Non-pigmented ciliary epithelial cell (primary cell): ENCODE data around the gene P2RX2.

Source experiments
- DNase-seq: peaks from one replicate; pipeline ENCODE4 v3.0.0-alpha.2; 2010; ENCODE audit warnings: low read depth

P2RX2 gene

GRCh38 chr12:132618683-132619043 lies at the start of gene P2RX2:
Gene P2RX2, plus strand, starts transcription at chr12:132618776. Its CDS starts 41 bp downstream, at chr12:132618817.
- no peak for DNase-seq

DNA sequence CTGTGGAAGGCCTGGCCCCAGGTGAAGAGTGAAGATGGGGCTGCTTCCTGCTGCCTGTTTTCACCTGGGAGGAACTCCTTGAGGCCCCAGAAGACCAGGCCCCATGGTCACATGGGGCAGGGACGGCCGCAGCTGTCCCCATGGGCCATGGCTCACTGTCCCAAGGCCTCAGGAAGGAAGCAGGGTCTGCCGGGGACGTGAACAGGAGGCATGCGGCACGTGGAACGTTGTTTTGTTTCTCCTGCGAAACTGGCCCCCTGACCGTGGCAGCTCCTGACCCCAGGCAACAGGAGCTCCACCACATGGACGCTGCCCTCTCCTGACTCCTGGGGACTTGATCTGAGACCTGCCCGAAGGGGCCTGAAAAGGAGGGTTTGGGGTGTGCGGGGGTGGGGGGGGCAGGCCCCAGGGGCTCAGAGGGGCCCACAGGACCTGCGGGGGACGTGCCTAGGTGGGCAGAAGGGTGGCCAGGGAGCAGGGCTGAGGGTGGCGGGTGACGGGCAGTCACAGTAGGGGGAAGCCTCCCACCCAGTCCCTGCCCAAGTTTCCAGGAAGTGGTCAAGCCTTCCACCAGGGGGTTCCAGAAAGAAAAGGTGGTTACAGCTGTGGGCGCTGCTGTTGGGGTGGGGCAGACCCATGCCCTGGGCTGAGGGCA lies 49.6 kb upstream of the P2RX2 start:
- no peak for DNase-seq

DNA sequence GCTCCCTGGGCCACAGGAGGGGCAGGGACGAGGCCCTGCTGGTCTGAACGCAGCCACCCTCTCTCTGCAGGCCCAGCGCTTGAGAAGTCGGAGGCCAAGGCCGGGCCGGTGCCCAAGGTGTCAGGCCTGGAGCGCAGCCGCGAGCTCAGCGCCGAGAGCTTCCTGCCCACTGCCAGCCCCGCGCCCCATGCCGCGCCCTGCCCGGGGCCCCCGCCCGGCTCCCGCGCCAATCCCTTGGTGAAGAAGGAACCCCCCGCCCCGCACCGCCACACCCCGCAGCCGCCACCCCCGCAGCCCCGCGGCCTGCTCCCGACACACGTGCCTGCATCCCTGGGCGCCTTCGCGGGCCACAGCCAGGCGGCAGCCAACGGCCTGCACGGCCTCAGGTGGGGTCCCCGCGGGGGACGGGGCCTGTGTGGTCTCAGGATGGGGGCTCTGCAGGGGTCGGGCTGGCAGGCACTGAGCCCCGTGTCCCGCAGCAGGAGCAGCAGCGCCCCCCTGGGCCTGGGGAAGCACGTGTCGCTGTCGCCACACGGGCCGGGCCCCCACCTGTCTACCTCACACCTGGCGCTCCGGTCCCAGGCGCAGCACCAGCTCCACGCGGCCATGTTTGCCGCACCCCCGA lies 48.6 kb upstream of the P2RX2 start:
- no peak for DNase-seq

DNA sequence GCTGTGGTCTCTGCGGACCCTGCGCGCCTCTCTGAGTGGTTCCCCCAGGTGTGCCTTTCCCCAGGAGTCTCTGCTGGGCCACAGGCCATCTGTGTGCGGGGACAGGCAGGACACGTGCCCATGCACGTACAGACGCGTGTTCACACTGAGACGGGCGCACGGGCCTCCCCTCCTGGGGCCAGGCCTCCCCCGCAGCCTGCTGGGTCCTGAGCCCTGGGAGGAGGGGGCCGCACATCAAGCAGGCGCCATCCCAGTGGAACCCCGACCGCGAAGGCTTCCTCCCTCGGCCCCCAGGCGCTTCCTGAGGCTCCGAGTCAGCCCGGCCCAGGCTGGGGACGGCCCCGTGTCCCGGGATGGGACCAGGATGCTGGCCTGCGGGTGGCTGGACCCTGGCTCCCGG lies 47.9 kb upstream of the P2RX2 start:
- no peak for DNase-seq

DNA sequence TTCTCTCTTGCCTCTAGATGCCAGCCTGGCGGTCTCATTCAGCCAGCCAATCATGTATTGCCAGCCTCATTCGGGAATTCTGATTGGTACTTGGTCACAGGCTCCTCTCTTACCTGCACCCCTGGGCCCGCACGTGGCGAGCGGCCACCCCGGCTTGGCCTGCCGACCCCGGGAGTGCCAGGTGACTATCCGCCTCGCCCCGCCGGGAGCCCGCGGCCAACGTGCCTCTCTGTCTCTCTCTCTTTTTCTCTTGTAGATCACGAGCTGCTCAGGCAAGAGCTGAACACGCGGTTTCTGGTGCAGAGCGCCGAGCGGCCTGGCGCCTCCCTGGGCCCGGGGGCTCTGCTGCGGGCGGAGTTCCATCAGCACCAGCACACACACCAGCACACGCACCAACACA lies 47.5 kb upstream of the P2RX2 start:
- DNase-seq: no peak

DNA sequence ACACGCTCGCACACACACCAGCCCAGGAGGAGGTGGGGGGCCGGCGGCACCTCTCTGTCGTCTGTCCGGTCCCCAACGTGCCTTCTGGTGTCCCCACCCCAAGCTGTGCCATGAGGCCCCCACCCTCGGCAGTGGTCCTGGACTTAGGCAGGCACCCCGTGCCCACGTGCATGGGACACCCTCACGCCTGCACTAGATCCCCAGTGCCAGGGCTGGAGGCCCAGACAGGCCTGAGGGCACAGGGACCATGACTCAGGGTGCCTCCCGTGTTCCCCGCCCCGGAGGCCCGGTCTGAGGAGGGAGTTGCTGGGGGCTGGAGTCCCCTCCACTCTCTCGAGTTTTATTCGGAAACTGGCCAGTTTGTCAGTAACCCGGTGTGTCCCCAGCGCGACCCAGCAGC lies 47.0 kb upstream of the P2RX2 start:
- DNase-seq: no peak

- DNase-seq: no peak
These were observed 46.5 kb upstream of the P2RX2 start for GRCh38 chr12:132572106-132572505.

DNA sequence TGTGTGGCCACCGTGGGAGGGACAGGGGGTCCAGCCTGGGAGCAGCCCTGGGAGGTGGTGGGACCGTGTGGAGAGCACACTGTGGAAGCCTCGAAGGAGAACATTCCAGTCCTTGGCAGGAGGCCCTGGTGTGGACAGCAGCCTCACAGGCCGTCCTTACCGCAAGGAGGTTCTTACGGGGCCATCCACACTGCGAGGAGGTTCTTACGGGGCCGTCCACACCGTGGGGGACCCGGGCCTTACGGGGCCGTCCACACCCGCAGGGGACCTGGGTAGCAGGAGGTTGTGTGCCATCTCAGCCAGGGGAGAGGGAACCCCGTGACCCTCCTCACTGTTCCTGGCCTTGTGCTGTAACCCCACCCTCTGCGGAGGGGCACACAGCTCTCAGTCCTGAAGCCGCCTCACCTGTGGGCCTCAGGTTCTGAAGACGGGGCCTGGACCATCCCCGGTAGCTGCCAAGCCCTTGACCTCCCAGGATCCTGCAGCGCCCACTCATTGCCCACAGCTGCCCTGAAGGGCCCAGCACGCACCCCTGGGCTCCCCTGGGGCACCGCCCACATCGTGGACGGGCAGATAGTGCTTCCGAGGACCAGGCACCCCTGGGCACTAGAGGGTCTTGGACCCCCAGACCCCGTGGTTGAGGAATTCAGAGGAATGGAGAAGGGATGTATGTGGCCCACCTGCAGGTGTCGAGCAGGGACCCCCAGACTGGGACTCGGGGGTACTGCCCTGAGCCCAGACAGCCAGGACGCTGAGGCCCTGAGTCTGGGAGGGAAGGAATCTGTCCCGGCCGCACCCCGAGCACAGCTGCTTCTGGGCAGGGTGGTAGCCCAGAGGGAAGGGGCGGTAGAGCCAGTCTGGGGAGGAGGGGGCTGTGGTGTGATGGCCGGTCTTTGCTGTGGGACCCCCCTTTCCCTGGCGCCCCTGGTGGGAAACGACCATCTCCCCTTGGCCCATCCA lies 45.5 kb upstream of the P2RX2 start:
- DNase-seq: no peak

DNA sequence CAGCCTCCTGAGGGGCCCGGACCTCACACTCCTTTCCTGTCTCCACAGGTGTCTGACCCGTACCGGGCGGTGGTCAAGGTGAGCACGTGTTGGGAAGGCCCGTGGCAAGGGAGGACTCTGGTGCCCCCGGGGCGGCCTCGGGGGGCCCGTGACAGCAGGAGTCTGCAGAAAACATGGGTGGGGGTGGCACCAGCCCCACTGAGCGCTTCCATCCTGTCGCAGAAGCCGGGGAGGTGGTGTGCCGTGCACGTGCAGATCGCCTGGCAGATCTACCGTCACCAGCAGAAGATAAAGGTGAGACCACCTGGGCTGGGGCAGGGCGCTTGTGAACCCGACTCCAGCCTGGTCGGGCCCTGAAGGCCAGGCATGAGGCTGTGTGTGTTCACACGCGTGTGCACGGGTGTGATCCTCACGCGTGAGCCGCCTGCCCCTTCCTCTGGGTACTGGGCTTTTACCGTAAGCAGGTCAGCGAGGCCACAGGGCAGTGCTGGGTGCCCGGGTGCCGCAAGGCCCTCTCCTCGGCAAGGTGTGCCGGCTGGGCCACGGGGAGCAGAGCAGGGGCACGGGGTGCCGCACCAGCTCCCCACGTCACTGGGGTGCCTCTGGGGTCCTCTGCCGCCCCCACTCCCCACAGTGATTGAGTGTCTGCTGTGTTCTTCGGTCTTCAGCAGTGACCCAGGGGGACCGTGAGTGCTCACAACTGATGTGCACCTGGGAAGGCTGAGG lies 44.1 kb upstream of the P2RX2 start:
- DNase-seq: no peak

GRCh38 chr12:132575661-132576060 lies 42.9 kb upstream of the P2RX2 start:
- DNase-seq: no peak

DNA sequence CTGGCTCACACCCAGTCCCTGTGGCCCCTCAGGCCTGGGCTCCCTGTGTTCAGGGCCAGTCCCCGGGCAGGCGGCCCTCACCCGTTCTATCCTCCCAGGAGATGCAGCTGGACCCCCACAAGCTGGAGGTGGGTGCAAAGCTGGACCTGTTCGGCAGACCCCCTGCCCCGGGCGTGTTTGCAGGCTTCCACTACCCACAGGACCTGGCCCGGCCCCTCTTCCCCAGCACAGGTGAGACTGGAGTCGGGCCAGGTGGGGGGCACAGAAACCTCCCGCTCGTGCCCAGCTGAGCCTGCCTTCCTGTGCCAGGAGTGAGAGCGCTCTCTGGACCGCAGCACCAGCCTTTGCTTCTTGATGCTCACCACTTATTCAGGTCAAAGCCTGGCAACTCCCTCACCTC lies 41.9 kb upstream of the P2RX2 start:
- DNase-seq: no peak

DNA sequence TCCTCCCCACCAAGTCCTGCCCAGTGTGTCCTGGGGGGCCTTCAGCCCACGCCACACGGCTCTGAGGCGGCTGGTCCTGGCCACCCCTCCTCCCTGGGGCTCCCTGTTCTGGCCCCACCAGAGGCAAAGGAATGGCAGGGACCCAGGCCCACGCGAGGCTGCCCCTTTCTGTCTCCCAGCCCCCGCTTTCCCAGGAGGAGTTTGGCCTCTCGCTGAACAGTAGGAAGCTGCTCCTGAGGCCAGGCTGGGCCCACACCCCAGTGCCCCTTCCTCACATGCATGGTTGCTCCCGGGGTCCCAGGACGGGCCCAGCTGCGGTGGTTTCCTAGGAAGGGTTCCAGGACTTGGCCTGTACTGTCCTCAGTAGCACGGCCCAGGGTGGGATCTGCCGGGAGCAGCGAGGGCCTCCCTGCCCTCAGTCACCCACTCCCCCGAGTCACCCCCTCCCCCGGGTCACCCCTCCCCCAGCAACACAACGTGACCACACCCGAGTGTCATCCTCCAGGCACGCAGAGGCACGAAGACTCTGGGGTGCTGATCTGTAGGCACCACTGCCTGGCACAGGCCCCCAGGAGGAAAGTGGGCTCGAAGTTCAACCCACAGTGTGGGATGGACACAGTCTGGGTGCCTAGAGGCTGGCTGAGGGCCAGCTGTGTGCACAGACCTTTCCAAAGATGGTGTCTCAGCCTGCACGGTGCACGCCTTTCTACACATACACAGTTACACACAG lies 41.2 kb upstream of the P2RX2 start:
- no peak for DNase-seq

DNA sequence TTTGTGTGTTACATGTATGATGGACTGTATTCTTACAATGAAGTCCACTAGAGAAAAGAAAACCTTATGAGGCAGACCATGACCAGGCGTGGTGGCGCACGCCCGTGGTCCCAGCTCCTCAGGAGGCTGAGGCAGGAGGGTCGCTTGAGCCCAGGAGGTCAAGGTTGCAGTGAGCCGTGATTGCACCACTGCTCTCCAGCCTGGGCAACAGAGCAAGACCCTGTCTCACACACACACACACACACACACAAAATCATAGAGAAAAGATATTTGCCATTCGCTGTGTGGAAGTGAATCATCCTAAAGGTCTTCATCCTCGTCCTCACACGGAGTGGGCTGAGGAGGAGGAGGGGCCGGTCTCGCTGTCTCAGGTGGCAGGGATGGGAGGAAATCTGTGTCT lies 40.5 kb upstream of the P2RX2 start:
- no peak for DNase-seq

DNA sequence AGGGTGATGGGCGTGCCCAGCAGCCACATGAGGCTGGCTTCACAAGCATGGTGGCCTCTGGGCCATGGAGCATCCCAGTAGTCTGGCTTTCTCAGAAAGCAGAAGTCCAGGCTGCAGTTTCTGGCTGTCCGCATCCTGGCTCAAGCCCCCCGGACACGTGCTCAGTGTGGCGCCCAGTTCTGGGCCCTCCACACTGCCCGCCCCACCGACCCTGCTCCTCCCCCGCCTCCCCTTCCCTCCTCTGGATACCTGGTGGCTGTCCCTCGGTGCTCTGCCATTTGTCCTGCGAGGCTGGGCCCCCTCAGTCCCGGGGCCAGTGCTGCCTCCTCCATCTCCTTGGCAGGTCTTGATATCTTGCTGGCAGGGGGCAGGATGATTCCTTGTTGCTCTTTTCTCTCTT lies 39.8 kb upstream of the P2RX2 start:
- DNase-seq: no peak

- DNase-seq: no peak
These were observed 38.8 kb upstream of the P2RX2 start for GRCh38 chr12:132579744-132580143.

GRCh38 chr12:132580701-132581292 lies 37.8 kb upstream of the P2RX2 start:
- no peak for DNase-seq

DNA sequence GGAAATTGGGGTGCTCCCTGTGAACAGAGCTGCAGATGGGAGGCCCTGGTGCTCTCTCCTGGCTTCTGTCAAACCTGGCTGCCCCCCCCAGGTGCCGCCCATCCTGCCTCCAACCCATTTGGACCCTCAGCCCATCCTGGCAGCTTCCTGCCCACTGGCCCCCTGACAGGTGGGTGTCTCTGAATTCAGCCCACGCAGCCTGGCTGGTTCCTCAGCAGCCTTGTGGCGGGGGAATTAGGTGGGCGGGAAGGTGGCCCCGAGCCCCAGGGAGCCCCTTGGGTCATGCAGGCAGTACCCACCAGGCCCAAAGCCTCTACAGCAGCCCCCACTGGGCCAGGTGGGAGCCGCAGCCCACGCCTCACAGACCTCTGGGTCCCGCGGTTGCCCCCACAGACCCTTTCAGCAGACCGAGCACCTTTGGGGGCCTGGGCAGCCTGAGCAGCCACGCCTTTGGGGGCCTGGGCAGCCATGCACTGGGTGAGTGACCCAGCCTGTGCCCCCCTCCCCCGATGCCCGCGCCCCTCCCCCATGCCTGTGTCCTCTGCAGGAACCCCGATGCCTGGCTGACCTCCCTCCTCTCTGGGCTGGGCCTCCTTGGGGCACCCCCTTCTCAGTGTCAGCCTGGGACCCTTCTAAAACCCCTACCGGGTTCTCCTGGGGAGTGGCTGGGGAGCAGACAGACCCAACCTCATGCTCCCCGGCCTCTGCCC lies 37.1 kb upstream of the P2RX2 start:
- DNase-seq: no peak

GRCh38 chr12:132582058-132582420 lies 36.5 kb upstream of the P2RX2 start:
- DNase-seq: no peak

DNA sequence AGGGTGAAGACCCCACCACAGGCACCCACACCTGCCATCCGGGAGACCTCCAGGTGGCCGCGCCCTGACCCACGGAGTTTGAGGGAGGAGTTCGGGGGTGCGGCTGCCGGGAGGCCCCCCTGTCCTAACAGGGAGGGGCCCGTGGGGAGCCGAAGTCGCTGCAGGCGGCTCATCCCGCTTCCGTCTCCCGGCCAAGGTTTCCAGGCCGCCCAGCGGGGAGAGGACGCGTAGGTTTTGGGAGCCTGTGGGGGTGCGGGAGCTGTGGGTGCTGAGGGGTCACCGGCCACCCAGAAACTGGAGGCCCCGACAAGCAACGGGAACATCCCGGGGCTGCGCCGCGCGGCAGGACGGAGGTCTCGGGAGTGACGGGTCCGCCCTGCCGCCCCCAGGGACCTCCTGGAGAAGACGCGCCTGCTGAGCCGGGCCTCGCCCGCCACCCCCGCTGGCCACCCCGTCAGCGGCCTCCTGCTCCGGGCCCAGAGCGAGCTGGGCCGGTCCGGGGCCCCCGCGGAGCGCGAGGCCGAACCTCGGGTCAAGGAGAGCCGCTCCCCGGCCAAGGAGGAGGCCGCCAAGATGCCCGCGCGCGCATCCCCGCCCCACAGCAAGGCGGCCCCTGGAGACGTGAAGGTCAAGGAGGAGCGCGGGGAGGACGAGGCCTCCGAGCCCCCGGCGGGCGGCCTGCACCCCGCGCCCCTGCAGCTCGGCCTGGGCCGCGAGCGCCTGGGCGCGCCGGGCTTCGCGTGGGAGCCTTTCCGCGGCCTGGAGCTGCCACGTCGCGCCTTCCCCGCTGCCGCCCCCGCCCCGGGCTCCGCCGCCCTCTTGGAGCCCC lies 35.8 kb upstream of the P2RX2 start:
- no peak for DNase-seq

- no peak for DNase-seq
These were observed 35.2 kb upstream of the P2RX2 start for GRCh38 chr12:132583411-132583710.
